PC-3 (cell line): Measurements from ENCODE around the gene IRF2. TPM values are rescaled to one million over a fixed set of nuclear protein-coding genes. Genes with fewer than 3 reads are reported as not detected.

Experiments used
- ATAC-seq: fragments of 200-7000 bp; cut with Tn5 transposase; 2 replicates; pipeline ENCODE4 v1.9.1; 2020; ENCODE audit warnings: mild to moderate bottlenecking, moderate library complexity
- BruUV-seq: library from RNA; stranded (reverse); fragments of 400-500 nt; replicated peaks from 2 replicates; lab custom pipeline; 2021; lab: Mats Ljungman, UMichigan
- CTCF ChIA-PET: fragments of 300-600 bp; sonication (Branson Sonifier 250); formaldehyde crosslinking; loops from one replicate; lab custom pipeline; 2022; ENCODE audit warnings: antibody characterized with exemption; lab: Charles Lee
- POLR2A ChIA-PET: fragments of 300-600 bp; sonication (Branson Sonifier 250); formaldehyde crosslinking; loops from one replicate; lab custom pipeline; 2022; ENCODE audit warnings: antibody characterized with exemption; ENCODE audit not compliant: unreplicated experiment; lab: Charles Lee
- DNase-seq: peaks from one replicate; pipeline ENCODE4 v3.0.0-alpha.2; 2015
- H2AFZ ChIP-seq: fragments of 300-600 bp; sonication (generic); 2 replicates; pipeline ENCODE4 v1.6.0; 2016; ENCODE audit warnings: antibody characterized with exemption, low read length
- H3F3A ChIP-seq: fragments of 300-600 bp; sonication (generic); one replicate; pipeline ENCODE4 v1.6.0; 2017; ENCODE audit warnings: antibody characterized with exemption, low read length, control low read depth, mild to moderate bottlenecking; ENCODE audit not compliant: unreplicated experiment
- H3K27ac ChIP-seq: fragments of 300-600 bp; sonication (generic); 2 replicates; pipeline ENCODE4 v1.5.1; 2016; ENCODE audit warnings: mild to moderate bottlenecking, low read length
- H3K27me3 ChIP-seq: fragments of 300-600 bp; sonication (generic); 2 replicates; pipeline ENCODE4 v1.6.1; 2016; ENCODE audit warnings: low read length, mixed read lengths
- H3K36me3 ChIP-seq: fragments of 300-600 bp; sonication (generic); 2 replicates; pipeline ENCODE4 v1.6.1; 2016; ENCODE audit warnings: low read depth, mixed run types, low read length, mixed read lengths
- H3K4me1 ChIP-seq: fragments of 300-600 bp; sonication (generic); 2 replicates; pipeline ENCODE4 v1.5.1; 2016; ENCODE audit warnings: low read length; ENCODE audit not compliant: insufficient read depth
- H3K4me2 ChIP-seq: fragments of 300-600 bp; sonication (generic); 2 replicates; pipeline ENCODE4 v1.6.0; 2016; ENCODE audit warnings: low read length
- H3K4me3 ChIP-seq: fragments of 300-600 bp; sonication (generic); 2 replicates; pipeline ENCODE4 v1.5.1; 2016; ENCODE audit warnings: mild to moderate bottlenecking, low read length, mixed read lengths
- H3K79me2 ChIP-seq: fragments of 300-600 bp; sonication (generic); 2 replicates; pipeline ENCODE4 v1.6.1; 2017; ENCODE audit warnings: low read length, mixed read lengths
- H3K9ac ChIP-seq: fragments of 300-600 bp; sonication (generic); 2 replicates; pipeline ENCODE4 v1.6.0; 2016; ENCODE audit warnings: mild to moderate bottlenecking, low read length
- H3K9me2 ChIP-seq: fragments of 300-600 bp; sonication (generic); replicated peaks from 2 replicates; pipeline ENCODE4 v1.6.1; 2016; ENCODE audit warnings: mixed run types, low read length, mixed read lengths
- H3K9me3 ChIP-seq: fragments of 300-600 bp; sonication (generic); 2 replicates; pipeline ENCODE4 v1.6.1; 2016; ENCODE audit warnings: low read length, mixed read lengths
- H4K20me1 ChIP-seq: fragments of 300-600 bp; sonication (generic); 2 replicates; pipeline ENCODE4 v1.6.1; 2016; ENCODE audit warnings: low read length, mixed read lengths
- CTCF ChIP-seq: fragments of 300-600 bp; sonication (generic); conservative IDR thresholded peaks from 2 replicates; pipeline ENCODE4 v1.5.1; 2017; ENCODE audit warnings: antibody characterized with exemption, low read depth, mild to moderate bottlenecking, low read length
- EZH2 ChIP-seq: fragments of 300-600 bp; sonication (generic); IDR thresholded peaks from one replicate; pipeline ENCODE4 v1.6.1; 2017; ENCODE audit warnings: antibody characterized with exemption, mild to moderate bottlenecking, low read length; ENCODE audit not compliant: unreplicated experiment
- EZH2phosphoT487 ChIP-seq: fragments of 300-600 bp; sonication (generic); IDR thresholded peaks from 2 replicates; pipeline ENCODE4 v1.6.1; 2018; ENCODE audit warnings: mild to moderate bottlenecking, antibody characterized with exemption, low read length, borderline replicate concordance
- intact Hi-C: fragments of 100-400 bp; cut with micrococcal nuclease; formaldehyde crosslinking; loops from 2 replicates; pipeline ENCODE4 v1.9.0; 2023
- total RNA-seq: library from RNA; depleted of rRNA; stranded (reverse); fragments of >200 nt; gene quantifications from 2 replicates; pipeline ENCODE4 v1.2.3, GENCODE V29; 2014

The IRF2 gene
- total RNA-seq, 1 experiment from 2014 or later, result 7.7 TPM

DNA sequence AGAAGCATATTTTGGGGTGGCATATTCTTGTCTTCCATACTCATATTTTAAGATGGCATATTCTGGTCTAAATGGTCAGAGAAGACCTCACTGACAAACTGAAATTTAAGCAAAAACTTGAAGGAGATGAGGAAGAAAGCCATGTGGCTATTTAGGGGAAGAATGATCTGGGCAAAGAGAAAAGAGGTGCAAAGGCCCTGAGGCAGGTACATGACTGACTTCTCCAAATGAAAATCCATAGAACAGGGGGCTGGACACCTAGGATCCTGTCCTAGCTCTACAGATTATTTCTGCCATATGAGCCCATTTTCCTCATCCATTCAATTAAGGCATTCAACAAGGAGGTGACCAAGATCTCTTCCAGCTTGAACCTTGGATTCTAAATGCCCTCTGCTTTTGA lies 105.6 kb downstream of the IRF2 start:
- H3K9me2 ChIP-seq, result no peaks in the 10 kb centered on the region
- BruUV-seq, result no TSS peak
- ATAC-seq (no peak), DNase-seq (no peak)
- H3K36me3 ChIP-seq, result no peaks in the 10 kb centered on the region
- H3K27me3 ChIP-seq, result no peaks in the 10 kb centered on the region
- no peaks in the 10 kb centered on the region for H3F3A ChIP-seq
- no peaks in the 10 kb centered on the region for H3K9me3 ChIP-seq
- no peak overlapping the region for H3K9ac ChIP-seq
- TF ChIP-seq EZH2, result no peak
- TF ChIP-seq CTCF, result no peak
- no peaks in the 10 kb centered on the region for H4K20me1 ChIP-seq
- no peak overlapping the region for H2AFZ ChIP-seq
- no peak overlapping the region for H3K27ac ChIP-seq
- intact Hi-C loops, result no loop called here
- no peak overlapping the region for H3K4me3 ChIP-seq
- no peaks in the 10 kb centered on the region for H3K79me2 ChIP-seq
- no peaks in the 10 kb centered on the region for H3K4me1 ChIP-seq
- POLR2A ChIA-PET, result no interaction called here
- CTCF ChIA-PET, result no interaction called here
- no peak overlapping the region for H3K4me2 ChIP-seq

DNA sequence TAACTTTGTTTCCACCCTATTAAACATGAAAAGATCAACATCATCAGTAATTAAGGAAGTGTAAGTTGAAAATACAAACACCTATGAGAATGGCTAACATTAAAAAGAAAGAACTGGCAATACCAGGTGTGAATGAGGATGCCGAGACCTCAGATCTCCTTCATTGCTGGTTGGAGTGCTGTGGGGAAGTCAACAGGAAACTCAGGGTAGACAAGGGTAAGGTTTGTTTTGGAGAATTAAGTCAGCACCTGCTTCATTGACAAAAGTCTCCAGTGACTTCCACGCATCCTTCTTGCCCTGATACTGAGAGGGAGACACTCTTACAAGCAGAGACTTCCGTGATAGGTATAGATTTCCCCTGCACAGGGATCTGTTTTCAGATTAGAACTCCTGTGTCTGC lies 106.1 kb downstream of the IRF2 start:
- intact Hi-C loops, result no loop called here
- POLR2A ChIA-PET, result no interaction called here
- no peak for ATAC-seq

More for the DNA sequence above, 106.1 kb downstream of the IRF2 start:
- Histone ChIP-seq H3K4me2 (no peak overlapping the region), H3K79me2 (no peaks in the 10 kb centered on the region), H3K27me3 (no peaks in the 10 kb centered on the region), H4K20me1 (no peaks in the 10 kb centered on the region), H3K36me3 (no peaks in the 10 kb centered on the region), H3K27ac (no peak overlapping the region), H3F3A (no peaks in the 10 kb centered on the region), H3K9me3 (no peaks in the 10 kb centered on the region), H3K4me1 (no peaks in the 10 kb centered on the region), H2AFZ (no peak overlapping the region), H3K9ac (no peak overlapping the region), H3K9me2 (no peaks in the 10 kb centered on the region), H3K4me3 (no peak overlapping the region)
- DNase-seq, result no peak
- TF ChIP-seq EZH2phosphoT487 (no peak), EZH2 (no peak), CTCF (no peak)
- no TSS peak for BruUV-seq
- CTCF ChIA-PET, result no interaction called here
